IMR-90 (cell line): ENCODE measurements around the gene CDH12. TPM values are rescaled to one million over a fixed set of nuclear protein-coding genes. Genes with fewer than 3 reads are reported as not detected.
A peak's percentile ranks its signal among the peaks of the same experiment; 100 is the strongest.

Experiments
- ATAC-seq: fragments of 200-7000 bp; cut with Tn5 transposase; 2 replicates; pipeline ENCODE4 v1.9.1; 2020; ENCODE audit warnings: low read depth, mild to moderate bottlenecking, moderate library complexity
- BruUV-seq: library from RNA; stranded (reverse); fragments of 400-500 nt; replicated peaks from 2 replicates; lab custom pipeline; 2021; lab: Mats Ljungman, UMichigan
- CTCF ChIA-PET: fragments of 300-600 bp; formaldehyde crosslinking; extraction: SDS; loops from one replicate; lab custom pipeline; 2021; ENCODE audit warnings: antibody characterized with exemption; lab: Yijun Ruan, JAX
- POLR2A ChIA-PET: fragments of 300-600 bp; sonication (Branson Sonifier 250); formaldehyde crosslinking; loops from one replicate; lab custom pipeline; 2022; ENCODE audit warnings: antibody characterized with exemption; ENCODE audit not compliant: unreplicated experiment; lab: Charles Lee
- DNase-seq: peaks from one replicate; pipeline ENCODE4 v3.0.0; 2013
- H2AFZ ChIP-seq: replicated peaks from 2 replicates; pipeline ENCODE3; 2013; ENCODE audit warnings: low read length, mild to moderate bottlenecking; ENCODE audit not compliant: poor library complexity
- H2AK5ac ChIP-seq: 2 replicates; pipeline ENCODE4 v1.6.1; 2013; ENCODE audit warnings: low read depth, low read length, inconsistent platforms
- H2AK9ac ChIP-seq: replicated peaks from 2 replicates; pipeline ENCODE3; 2013; ENCODE audit warnings: mild to moderate bottlenecking, low read depth, low read length, moderate library complexity; ENCODE audit not compliant: poor library complexity
- H2BK120ac ChIP-seq: 2 replicates; pipeline ENCODE4 v1.6.1; 2013; ENCODE audit warnings: low read depth, low read length, inconsistent platforms
- H2BK15ac ChIP-seq: 3 replicates; pipeline ENCODE4 v1.6.1; 2013; ENCODE audit warnings: low read depth, low read length, inconsistent platforms
- H2BK20ac ChIP-seq: 2 replicates; pipeline ENCODE4 v1.6.1; 2013; ENCODE audit warnings: low read depth, mild to moderate bottlenecking, inconsistent platforms, low read length, moderate library complexity
- H2BK5ac ChIP-seq: 2 replicates; pipeline ENCODE4 v1.6.1; 2013; ENCODE audit warnings: mild to moderate bottlenecking, low read depth, low read length, inconsistent platforms; ENCODE audit not compliant: poor library complexity, severe bottlenecking
- H3K14ac ChIP-seq: replicated peaks from 2 replicates; pipeline ENCODE4 v1.6.1; 2013; ENCODE audit warnings: low read depth, low read length, inconsistent platforms
- H3K18ac ChIP-seq: 2 replicates; pipeline ENCODE4 v1.6.1; 2013; ENCODE audit warnings: low read depth, low read length, control low read depth
- H3K23ac ChIP-seq: 2 replicates; pipeline ENCODE4 v1.6.1; 2013; ENCODE audit warnings: low read depth, low read length, inconsistent platforms
- H3K27ac ChIP-seq: 2 replicates; pipeline ENCODE4 v1.5.1; 2013; ENCODE audit warnings: mild to moderate bottlenecking, control low read depth, low read length; ENCODE audit not compliant: insufficient read depth
- H3K27me3 ChIP-seq: 2 replicates; pipeline ENCODE4 v1.6.1; 2013; ENCODE audit warnings: low read length; ENCODE audit not compliant: control insufficient read depth, insufficient read depth
- H3K36me3 ChIP-seq: 2 replicates; pipeline ENCODE4 v1.6.1; 2013; ENCODE audit warnings: low read length, mixed read lengths; ENCODE audit not compliant: control insufficient read depth, insufficient read depth
- H3K4ac ChIP-seq: 2 replicates; pipeline ENCODE4 v1.6.1; 2013; ENCODE audit warnings: low read depth, low read length, inconsistent platforms
- H3K4me1 ChIP-seq: 2 replicates; pipeline ENCODE4 v1.6.1; 2013; ENCODE audit warnings: low read length, mixed read lengths; ENCODE audit not compliant: control insufficient read depth, insufficient read depth
- H3K4me2 ChIP-seq: 2 replicates; pipeline ENCODE4 v1.6.1; 2013; ENCODE audit warnings: low read depth, mild to moderate bottlenecking, control low read depth, low read length, moderate library complexity
- H3K4me3 ChIP-seq: 2 replicates; pipeline ENCODE4 v1.5.1; 2013; ENCODE audit warnings: low read depth, mild to moderate bottlenecking, control low read depth, low read length, moderate library complexity; ENCODE audit not compliant: insufficient read depth
- H3K56ac ChIP-seq: 2 replicates; pipeline ENCODE4 v1.6.1; 2013; ENCODE audit warnings: low read length, inconsistent platforms; ENCODE audit not compliant: insufficient read depth; ENCODE audit errors: extremely low read depth
- H3K79me1 ChIP-seq, 2 experiments: 2 replicates each; pipeline ENCODE4 v1.6.1; 2013; ENCODE audit warnings: low read length in 2 of 2, inconsistent platforms in 1 of 2, low read depth in 1 of 2
- H3K9ac ChIP-seq: 2 replicates; pipeline ENCODE4 v1.6.1; 2013; ENCODE audit warnings: low read depth, low read length, control low read depth
- H3K9me1 ChIP-seq: 2 replicates; pipeline ENCODE4 v1.6.1; 2013; ENCODE audit warnings: low read length, inconsistent platforms; ENCODE audit not compliant: insufficient read depth
- H3K9me3 ChIP-seq: 2 replicates; pipeline ENCODE4 v1.6.1; 2013; ENCODE audit warnings: low read length; ENCODE audit not compliant: control insufficient read depth, insufficient read depth
- H4K20me1 ChIP-seq: 2 replicates; pipeline ENCODE4 v1.6.1; 2013; ENCODE audit warnings: low read length, inconsistent platforms; ENCODE audit not compliant: insufficient read depth
- H4K5ac ChIP-seq: 2 replicates; pipeline ENCODE4 v1.6.1; 2013; ENCODE audit warnings: mild to moderate bottlenecking, low read depth, low read length, control low read depth
- H4K8ac ChIP-seq, 2 experiments: 2 replicates each; pipeline ENCODE4 v1.6.1; 2013; ENCODE audit warnings: low read depth in 2 of 2, low read length in 2 of 2, control low read depth in 1 of 2, inconsistent platforms in 1 of 2
- H4K91ac ChIP-seq: 2 replicates; pipeline ENCODE4 v1.6.1; 2013; ENCODE audit warnings: low read depth, low read length, inconsistent platforms; ENCODE audit not compliant: insufficient read depth
- BHLHE40 ChIP-seq: fragments of 150-350 bp; IDR thresholded peaks from 2 replicates; pipeline ENCODE4 v1.6.1; 2016; ENCODE audit warnings: mild to moderate bottlenecking, low read depth, low read length
- CEBPB ChIP-seq: IDR thresholded peaks from 2 replicates; pipeline ENCODE4 v1.6.1; 2012; ENCODE audit warnings: low read depth, low read length, improper control_type of control experiment
- CHD1 ChIP-seq: IDR thresholded peaks from 2 replicates; pipeline ENCODE4 v1.6.1; 2012; ENCODE audit warnings: low read depth, low read length, improper control_type of control experiment
- FOS ChIP-seq: fragments of 150-350 bp; IDR thresholded peaks from 2 replicates; pipeline ENCODE4 v1.6.1; 2016; ENCODE audit warnings: low read depth, low read length
- MAFK ChIP-seq: IDR thresholded peaks from 2 replicates; pipeline ENCODE4 v1.6.1; 2012; ENCODE audit warnings: low read depth, low read length, improper control_type of control experiment
- MAZ ChIP-seq: IDR thresholded peaks from 2 replicates; pipeline ENCODE4 v1.6.1; 2012; ENCODE audit warnings: low read depth, mild to moderate bottlenecking, low read length, improper control_type of control experiment, moderate library complexity, borderline replicate concordance
- MXI1 ChIP-seq: IDR thresholded peaks from 2 replicates; pipeline ENCODE4 v1.6.1; 2012; ENCODE audit warnings: low read depth, mild to moderate bottlenecking, low read length, moderate library complexity, borderline replicate concordance
- NFE2L2 ChIP-seq: fragments of 150-350 bp; IDR thresholded peaks from 2 replicates; pipeline ENCODE4 v1.6.1; 2016; ENCODE audit warnings: low read depth, mild to moderate bottlenecking, low read length
- POLR2A ChIP-seq: IDR thresholded peaks from 2 replicates; pipeline ENCODE4 v1.6.1; 2012; ENCODE audit warnings: mild to moderate bottlenecking, low read depth, low read length
- RAD21 ChIP-seq: IDR thresholded peaks from 2 replicates; pipeline ENCODE4 v1.6.1; 2012; ENCODE audit warnings: low read length, improper control_type of control experiment
- RCOR1 ChIP-seq: IDR thresholded peaks from 2 replicates; pipeline ENCODE4 v1.6.1; 2012; ENCODE audit warnings: mild to moderate bottlenecking, low read length, improper control_type of control experiment; ENCODE audit not compliant: insufficient replicate concordance
- RFX5 ChIP-seq: IDR thresholded peaks from 2 replicates; pipeline ENCODE4 v1.8.0; 2012; ENCODE audit warnings: low read depth, mild to moderate bottlenecking, low read length, moderate library complexity
- SMC3 ChIP-seq: fragments of 150-350 bp; IDR thresholded peaks from 2 replicates; pipeline ENCODE4 v1.6.1; 2016; ENCODE audit warnings: low read depth, mild to moderate bottlenecking, antibody characterized with exemption, low read length, moderate library complexity
- WGBS, 2 experiments: methylation state at CpG; one replicate each; pipeline versions ENCODE4 v1.1.5 to v1.1.7; 2013; ENCODE audit warnings: missing lambda C conversion rate in 2 of 2; ENCODE audit not compliant: insufficient read length in 1 of 2; ENCODE audit errors: extremely low coverage in 2 of 2; 5-methylcytosine and 5-hydroxymethylcytosine counted together
- dilution Hi-C: fragments of 300-500 bp; cut with HindIII; formaldehyde crosslinking; loops from one replicate; pipeline ENCODE4 v1.14.3; 2018; ENCODE audit warnings: low sequenced_read_pairs; ENCODE audit not compliant: unreplicated experiment
- in situ Hi-C: fragments of 300-500 bp; cut with MboI; formaldehyde crosslinking; loops from 3 replicates; pipeline ENCODE4 v1.14.3; 2019; ENCODE audit warnings: low sequenced_read_pairs, inconsistent platforms, mixed read lengths
- intact Hi-C: fragments of 100-400 bp; cut with micrococcal nuclease; formaldehyde crosslinking; loops from 2 replicates; pipeline ENCODE4 v1.10.0; 2022
- polyA plus RNA-seq, 3 experiments: library from polyadenylated mRNA; depleted of rRNA; stranded (reverse); fragments of >200 nt; gene quantifications; 2 replicates each; pipeline ENCODE4 v1.2.3, GENCODE V29; 2012; ENCODE audit warnings: low replicate concordance in 1 of 3
- total RNA-seq: library from RNA; depleted of rRNA; stranded (reverse); fragments of >200 nt; gene quantifications from 2 replicates; pipeline ENCODE4 v1.2.3, GENCODE V29; 2012
- TF ChIP-seq, protein P1 (sequence below): conservative IDR thresholded peaks from 2 replicates; pipeline ENCODE4 v1.5.1; 2012; ENCODE audit warnings: mild to moderate bottlenecking, low read depth, low read length, improper control_type of control experiment
- TF ChIP-seq, protein P2 (sequence below): fragments of 150-350 bp; IDR thresholded peaks from 2 replicates; pipeline ENCODE4 v1.6.1; 2016; ENCODE audit warnings: low read depth, mild to moderate bottlenecking, low read length, moderate library complexity, borderline replicate concordance
- TF ChIP-seq, protein P3 (sequence below): fragments of 150-350 bp; IDR thresholded peaks from 2 replicates; pipeline ENCODE4 v1.6.1; 2017; ENCODE audit warnings: mild to moderate bottlenecking, antibody characterized with exemption, low read length, low read depth

The CDH12 gene
- total and polyA plus RNA-seq, 2 of the 4 experiments (the other 2 are of a cell fraction), result not detected

DNA sequence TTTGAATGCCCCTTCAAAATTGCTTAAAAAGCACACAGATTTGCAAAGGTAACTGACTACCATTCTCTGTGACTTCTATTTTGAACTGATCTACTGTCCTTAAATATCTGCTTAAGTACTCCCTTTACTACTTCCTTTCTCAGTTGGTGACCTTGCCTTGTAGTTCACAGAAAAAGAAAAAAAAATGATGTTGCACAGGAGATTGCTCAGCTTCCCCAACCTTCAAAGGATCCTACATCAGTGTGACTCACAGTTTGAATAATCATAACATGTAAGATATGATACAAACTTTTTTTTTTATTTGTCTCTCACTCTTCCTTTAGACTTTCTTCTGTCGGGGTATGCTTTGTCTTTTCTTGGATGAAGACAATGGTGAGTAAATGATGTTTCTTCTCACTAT is 1029.6 kb downstream of the CDH12 start:
- Histone ChIP-seq H3K23ac (no peak overlapping the region), H4K8ac (no peak overlapping the region), H3K27me3 (no peaks in the 10 kb centered on the region), H2BK15ac (no peak overlapping the region), H2AFZ (no peak overlapping the region), H2AK5ac (no peak overlapping the region), H4K20me1 (no peaks in the 10 kb centered on the region), H2AK9ac (no peak overlapping the region), H3K18ac (no peak overlapping the region), H3K56ac (no peak overlapping the region), H2BK5ac (no peak overlapping the region), H3K79me1 (no peaks in the 10 kb centered on the region), H4K91ac (no peak overlapping the region), H3K27ac (no peak overlapping the region), H3K4me1 (no peaks in the 10 kb centered on the region), H3K9me3 (no peaks in the 10 kb centered on the region), H3K14ac (no peak overlapping the region), H2BK120ac (no peak overlapping the region), H3K9me1 (no peaks in the 10 kb centered on the region), H3K4ac (no peak overlapping the region), H3K4me2 (no peak overlapping the region), H2BK20ac (no peak overlapping the region), H4K5ac (no peak overlapping the region), H3K9ac (no peak overlapping the region), H3K4me3 (no peak overlapping the region), H3K36me3 (no peaks in the 10 kb centered on the region)
- intact Hi-C loops, result no loop called here
- DNase-seq, result peak; percentile 50
- dilution Hi-C loops, result no loop called here
- TF ChIP-seq POLR2A, result no peak
- TF ChIP-seq, protein P1, sequence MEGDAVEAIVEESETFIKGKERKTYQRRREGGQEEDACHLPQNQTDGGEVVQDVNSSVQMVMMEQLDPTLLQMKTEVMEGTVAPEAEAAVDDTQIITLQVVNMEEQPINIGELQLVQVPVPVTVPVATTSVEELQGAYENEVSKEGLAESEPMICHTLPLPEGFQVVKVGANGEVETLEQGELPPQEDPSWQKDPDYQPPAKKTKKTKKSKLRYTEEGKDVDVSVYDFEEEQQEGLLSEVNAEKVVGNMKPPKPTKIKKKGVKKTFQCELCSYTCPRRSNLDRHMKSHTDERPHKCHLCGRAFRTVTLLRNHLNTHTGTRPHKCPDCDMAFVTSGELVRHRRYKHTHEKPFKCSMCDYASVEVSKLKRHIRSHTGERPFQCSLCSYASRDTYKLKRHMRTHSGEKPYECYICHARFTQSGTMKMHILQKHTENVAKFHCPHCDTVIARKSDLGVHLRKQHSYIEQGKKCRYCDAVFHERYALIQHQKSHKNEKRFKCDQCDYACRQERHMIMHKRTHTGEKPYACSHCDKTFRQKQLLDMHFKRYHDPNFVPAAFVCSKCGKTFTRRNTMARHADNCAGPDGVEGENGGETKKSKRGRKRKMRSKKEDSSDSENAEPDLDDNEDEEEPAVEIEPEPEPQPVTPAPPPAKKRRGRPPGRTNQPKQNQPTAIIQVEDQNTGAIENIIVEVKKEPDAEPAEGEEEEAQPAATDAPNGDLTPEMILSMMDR, result no peak
- TF ChIP-seq FOS, result no peak
- no peak for TF ChIP-seq RFX5
- TF ChIP-seq, protein P2, sequence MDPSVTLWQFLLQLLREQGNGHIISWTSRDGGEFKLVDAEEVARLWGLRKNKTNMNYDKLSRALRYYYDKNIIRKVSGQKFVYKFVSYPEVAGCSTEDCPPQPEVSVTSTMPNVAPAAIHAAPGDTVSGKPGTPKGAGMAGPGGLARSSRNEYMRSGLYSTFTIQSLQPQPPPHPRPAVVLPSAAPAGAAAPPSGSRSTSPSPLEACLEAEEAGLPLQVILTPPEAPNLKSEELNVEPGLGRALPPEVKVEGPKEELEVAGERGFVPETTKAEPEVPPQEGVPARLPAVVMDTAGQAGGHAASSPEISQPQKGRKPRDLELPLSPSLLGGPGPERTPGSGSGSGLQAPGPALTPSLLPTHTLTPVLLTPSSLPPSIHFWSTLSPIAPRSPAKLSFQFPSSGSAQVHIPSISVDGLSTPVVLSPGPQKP, result no peak
- no peak for TF ChIP-seq NFE2L2
- TF ChIP-seq RCOR1, result no peak
- no peak for TF ChIP-seq RAD21
- no peak for TF ChIP-seq BHLHE40
- no peak for TF ChIP-seq CHD1
- TF ChIP-seq, protein P3, sequence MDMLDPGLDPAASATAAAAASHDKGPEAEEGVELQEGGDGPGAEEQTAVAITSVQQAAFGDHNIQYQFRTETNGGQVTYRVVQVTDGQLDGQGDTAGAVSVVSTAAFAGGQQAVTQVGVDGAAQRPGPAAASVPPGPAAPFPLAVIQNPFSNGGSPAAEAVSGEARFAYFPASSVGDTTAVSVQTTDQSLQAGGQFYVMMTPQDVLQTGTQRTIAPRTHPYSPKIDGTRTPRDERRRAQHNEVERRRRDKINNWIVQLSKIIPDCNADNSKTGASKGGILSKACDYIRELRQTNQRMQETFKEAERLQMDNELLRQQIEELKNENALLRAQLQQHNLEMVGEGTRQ, result no peak
- TF ChIP-seq MAFK, result no peak
- TF ChIP-seq CEBPB, result no peak
- TF ChIP-seq MAZ, result no peak
- no peak for TF ChIP-seq SMC3
- no peak for TF ChIP-seq MXI1
- ATAC-seq, result no peak
- ChIA-PET POLR2A (no interaction called here), CTCF (no interaction called here)
- no TSS peak for BruUV-seq
- WGBS, 2 experiments, result no CpG with 5 or more reads among the region's 1 CpG
- in situ Hi-C loops, result no loop called here
